Measurements from ENCODE around the gene SPPL3. TPM values are rescaled to one million over a fixed set of nuclear protein-coding genes. Genes with fewer than 3 reads are reported as not detected.
"Not testable (repeated sequence)": the region's sequence is repeated elsewhere in the genome, so short reads cannot be mapped to it uniquely, and the experiment has no call there.

SPPL3 gene
- total RNA-seq, 1 experiment from 2014 or later: 32.5 TPM

- no peak for DNase-seq (ENCODE audit: low spot score)
- ChIA-PET CTCF (interaction anchor here (0.8 to 1.5 kb wide), 2 partner anchors 67 to 176 kb away, joined by 5 read pairs; no protein-coding TSS in a partner anchor), POLR2A (interaction anchor here (0.6 kb wide), 2 partner anchors 193 to 385 kb away, joined by 6 to 7 read pairs; no protein-coding TSS in a partner anchor)
- H3K4me1 Mint-ChIP-seq: peaks cover 15% of the 10 kb centered on the region
- H3K27ac Mint-ChIP-seq: no peak overlapping the region
- H3K9me3 Mint-ChIP-seq: peaks cover 25% of the 10 kb centered on the region
- H3K36me3 Mint-ChIP-seq: peaks cover 28% of the 10 kb centered on the region
- ATAC-seq: no peak
- H3K4me3 Mint-ChIP-seq: no peak overlapping the region
- H3K27me3 Mint-ChIP-seq (ENCODE audit: low read depth): no peaks in the 10 kb centered on the region
- TF ChIP-seq RELA (CRISPR knock-in tag; IDR thresholded peaks at IDR 0.05; ENCODE audit: borderline replicate concordance) (no peak), RORB (CRISPR knock-in tag; IDR thresholded peaks at IDR 0.05) (no peak), IRF2 (CRISPR knock-in tag; IDR thresholded peaks at IDR 0.05; ENCODE audit: borderline replicate concordance, low read depth) (no peak), ESRRA (CRISPR knock-in tag; IDR thresholded peaks at IDR 0.05; ENCODE audit: borderline replicate concordance) (no peak), TEAD1 (CRISPR knock-in tag; IDR thresholded peaks at IDR 0.05) (no peak), MLX (CRISPR knock-in tag; IDR thresholded peaks at IDR 0.05) (no peak), ETV6 (CRISPR knock-in tag; IDR thresholded peaks at IDR 0.05) (no peak), ZNF396 (CRISPR knock-in tag; IDR thresholded peaks at IDR 0.05; ENCODE audit: borderline replicate concordance) (no peak), PRDM15 (CRISPR knock-in tag; IDR thresholded peaks at IDR 0.05) (no peak), TP53 (CRISPR knock-in tag; IDR thresholded peaks at IDR 0.05) (no peak), STAT6 (CRISPR knock-in tag; conservative IDR thresholded peaks at IDR 0.05; ENCODE audit: low read depth) (no peak)
These were observed 108.5 kb downstream of the SPPL3 start for GRCh38 chr12:120795441-120796178.

GRCh38 chr12:120793357-120793756 lies 110.8 kb downstream of the SPPL3 start:
- H3K9me3 Mint-ChIP-seq: peaks cover 25% of the 10 kb centered on the region
- ATAC-seq (no peak), DNase-seq (ENCODE audit: low spot score) (no peak)
- no peaks in the 10 kb centered on the region for H3K4me1 Mint-ChIP-seq
- ChIA-PET CTCF (interaction anchor here (1.3 kb wide), 1 partner anchor 179 kb away, joined by 3 read pairs; no protein-coding TSS in a partner anchor), POLR2A (no interaction called here)
- no peak overlapping the region for H3K27ac Mint-ChIP-seq
- H3K27me3 Mint-ChIP-seq (ENCODE audit: low read depth): no peaks in the 10 kb centered on the region
- H3K36me3 Mint-ChIP-seq: peaks cover 28% of the 10 kb centered on the region
- H3K4me3 Mint-ChIP-seq: no peak overlapping the region
- TF ChIP-seq ESRRA (CRISPR knock-in tag; IDR thresholded peaks at IDR 0.05; ENCODE audit: borderline replicate concordance) (no peak), OVOL2 (CRISPR knock-in tag; IDR thresholded peaks at IDR 0.05; ENCODE audit: borderline replicate concordance) (no peak), FOXP4 (CRISPR knock-in tag; IDR thresholded peaks at IDR 0.05) (no peak), ZBTB43 (CRISPR knock-in tag; IDR thresholded peaks at IDR 0.05) (no peak), NR3C1 (CRISPR knock-in tag; conservative IDR thresholded peaks at IDR 0.05; ENCODE audit: low read depth) (no peak)

- ChIA-PET CTCF (interaction anchor here (1.3 kb wide), 1 partner anchor 179 kb away, joined by 3 read pairs; no protein-coding TSS in a partner anchor), POLR2A (interaction anchor here (0.7 kb wide), 1 partner anchor 88 kb away, joined by 4 read pairs; no protein-coding TSS in a partner anchor)
- Mint-ChIP-seq H3K36me3 (peaks cover 27% of the 10 kb centered on the region), H3K9me3 (peaks cover 25% of the 10 kb centered on the region)
- H3K4me3 Mint-ChIP-seq; H3K4me1 Mint-ChIP-seq; H3K27ac Mint-ChIP-seq; DNase-seq (ENCODE audit: low spot score); H3K27me3 Mint-ChIP-seq (ENCODE audit: low read depth); ATAC-seq: not testable (repeated sequence)
These were observed 111.7 kb downstream of the SPPL3 start for GRCh38 chr12:120792456-120792855.
